ENCODE results near the gene DRP2. TPM values are rescaled to one million over a fixed set of nuclear protein-coding genes. Genes with fewer than 3 reads are reported as not detected.
"Not testable (repeated sequence)": the region's sequence is repeated elsewhere in the genome, so short reads cannot be mapped to it uniquely, and the experiment has no call there.

Gene DRP2
- total RNA-seq (2014; rRNA removed; shearing (Covaris generic)): 0.10 and 0.12 TPM in 2 replicates

- peak; percentile 28 for DNase-seq (ENCODE audit: low read depth)
These were observed at the start of gene DRP2 for GRCh38 chrX:101219116-101219863. TSS of gene DRP2 (plus strand) at chrX:101219786. CDS start at chrX:101231648, 11,862 bp downstream.

GRCh38 chrX:101171883-101172400, 47.6 kb upstream of the DRP2 start:
- no peak for DNase-seq (ENCODE audit: low read depth)

DNA sequence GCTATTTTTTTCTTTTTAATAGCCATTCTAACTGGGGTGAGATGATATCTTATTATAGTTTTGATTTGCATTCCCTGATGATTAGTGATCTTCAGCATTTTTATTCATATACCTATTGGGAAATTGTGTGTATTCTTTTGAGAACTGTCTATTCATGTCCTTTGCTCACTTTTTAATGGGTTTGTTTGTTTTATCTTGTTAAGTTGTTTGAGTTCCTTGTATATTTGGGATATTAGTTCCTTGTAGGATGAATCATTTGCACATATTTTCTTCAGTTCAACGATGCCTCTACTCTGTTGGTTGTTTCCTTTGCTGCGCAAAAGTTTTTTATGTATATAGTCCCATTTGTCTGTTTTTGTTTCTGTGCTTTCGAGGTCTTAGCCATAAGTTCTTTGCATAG, 43.1 kb upstream of the DRP2 start:
- no peak for DNase-seq (ENCODE audit: low read depth)

GRCh38 chrX:101184876-101185275, 34.7 kb upstream of the DRP2 start:
- DNase-seq (ENCODE audit: low read depth): peak; percentile 62

GRCh38 chrX:101187961-101188360, 31.6 kb upstream of the DRP2 start:
- not testable (repeated sequence) for DNase-seq (ENCODE audit: low read depth)

DNA sequence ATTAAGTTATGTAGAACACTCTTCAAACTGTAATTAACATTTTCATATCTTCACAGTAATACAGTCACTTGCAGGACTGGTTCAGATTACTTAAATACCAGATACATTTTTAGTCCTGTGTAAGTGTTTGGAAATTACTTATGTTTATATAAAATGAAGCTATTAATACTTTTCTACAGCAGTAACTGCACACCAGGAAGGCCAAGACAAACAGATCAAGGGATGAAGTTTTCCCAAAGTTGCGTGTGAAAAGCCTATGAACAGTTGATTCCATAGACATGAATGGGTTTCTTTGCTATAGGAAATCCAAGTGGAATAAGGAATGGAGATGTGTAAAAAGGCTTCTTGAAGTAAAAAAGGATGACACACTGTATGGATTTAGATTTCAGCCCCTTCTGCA, 28.9 kb upstream of the DRP2 start:
- DNase-seq (ENCODE audit: low read depth): no peak

DNA sequence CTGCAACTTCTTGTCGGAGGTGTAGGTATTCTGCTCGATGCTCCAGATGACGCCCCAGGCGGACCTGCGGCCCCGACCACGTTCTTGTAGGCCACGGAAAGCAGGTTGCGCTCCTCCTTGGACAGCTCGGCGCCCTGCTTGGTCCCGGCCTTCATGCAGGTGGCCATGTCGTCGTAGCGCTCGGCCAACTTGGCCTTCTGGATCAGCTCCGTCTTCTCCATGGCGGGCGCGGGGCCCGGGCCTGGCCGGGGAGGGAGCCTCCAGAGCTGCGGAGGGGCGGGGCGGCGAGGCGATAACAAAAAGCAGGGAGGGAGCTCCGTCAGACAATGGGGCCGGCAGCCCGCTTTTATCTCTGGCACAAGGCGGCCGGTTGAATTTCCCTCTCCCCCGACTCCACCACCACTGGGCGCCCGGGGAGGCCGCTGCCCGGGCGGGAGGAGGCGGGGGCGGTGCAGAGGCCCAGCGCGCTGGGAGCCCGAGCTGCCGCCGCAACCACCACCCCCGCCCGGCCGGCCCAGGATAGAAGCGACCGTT, 28.3 kb upstream of the DRP2 start:
- DNase-seq (ENCODE audit: low read depth): no peak

DNA sequence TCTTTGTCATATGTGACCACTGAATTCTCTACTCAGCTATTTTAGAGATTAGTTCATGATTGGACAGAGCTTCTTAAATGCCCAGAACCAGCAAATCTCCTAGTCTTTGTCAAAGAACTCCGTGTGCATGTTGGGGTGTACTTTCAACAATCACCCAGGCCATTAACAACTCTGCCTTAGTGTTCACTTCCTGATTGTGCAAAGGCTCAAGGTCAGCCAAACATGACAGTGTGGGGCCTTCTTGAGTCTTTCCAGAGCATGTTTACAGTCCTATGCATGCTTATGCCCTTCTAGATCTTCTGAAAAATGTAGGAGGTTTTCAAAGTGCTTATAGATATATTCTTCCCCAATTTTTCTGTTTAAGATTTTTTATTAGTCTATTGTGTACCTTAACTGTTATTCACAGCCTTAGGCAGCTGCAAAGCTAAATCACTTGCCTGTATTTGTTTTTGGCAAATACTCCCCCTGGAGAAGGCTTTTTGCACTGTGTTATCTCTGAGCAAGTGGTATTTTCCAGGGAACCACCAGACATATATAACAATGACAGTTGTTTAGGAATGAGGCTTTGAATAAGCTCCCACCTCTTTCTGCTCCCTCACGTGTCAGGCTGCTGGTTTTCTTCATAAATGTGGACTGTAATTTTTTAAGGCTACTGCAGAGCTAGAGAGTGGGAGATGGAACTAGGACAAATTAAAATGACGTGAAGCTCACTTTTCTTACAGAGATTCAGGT, 24.0 kb upstream of the DRP2 start:
- DNase-seq (ENCODE audit: low read depth): no peak

GRCh38 chrX:101203761-101204351, 15.7 kb upstream of the DRP2 start:
- DNase-seq (ENCODE audit: low read depth): no peak

DNA sequence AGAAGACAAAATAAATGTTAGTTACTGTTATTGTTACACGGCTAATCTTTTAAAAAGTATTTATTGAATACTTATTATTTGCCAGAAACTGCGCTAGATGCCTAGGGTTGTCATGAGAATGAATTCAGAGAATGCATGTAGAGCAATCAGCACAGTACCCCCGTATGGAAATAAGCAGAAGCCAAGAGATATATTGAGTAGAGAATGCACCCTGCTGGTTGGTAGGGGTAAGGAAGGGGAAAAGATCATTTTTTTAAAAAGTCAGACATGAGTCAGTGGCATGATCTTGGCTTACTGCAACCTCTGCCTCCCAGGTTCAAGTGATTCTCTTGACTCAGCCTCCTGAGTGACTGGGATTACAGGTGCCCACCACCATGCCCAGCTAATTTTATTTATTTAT, 13.1 kb upstream of the DRP2 start:
- DNase-seq (ENCODE audit: low read depth): peak; percentile 34

- no peak for DNase-seq (ENCODE audit: low read depth)
These were observed 11.3 kb upstream of the DRP2 start for GRCh38 chrX:101208152-101208905.

GRCh38 chrX:101210630-101211029, 9.0 kb upstream of the DRP2 start:
- DNase-seq (ENCODE audit: low read depth): no peak

DNA sequence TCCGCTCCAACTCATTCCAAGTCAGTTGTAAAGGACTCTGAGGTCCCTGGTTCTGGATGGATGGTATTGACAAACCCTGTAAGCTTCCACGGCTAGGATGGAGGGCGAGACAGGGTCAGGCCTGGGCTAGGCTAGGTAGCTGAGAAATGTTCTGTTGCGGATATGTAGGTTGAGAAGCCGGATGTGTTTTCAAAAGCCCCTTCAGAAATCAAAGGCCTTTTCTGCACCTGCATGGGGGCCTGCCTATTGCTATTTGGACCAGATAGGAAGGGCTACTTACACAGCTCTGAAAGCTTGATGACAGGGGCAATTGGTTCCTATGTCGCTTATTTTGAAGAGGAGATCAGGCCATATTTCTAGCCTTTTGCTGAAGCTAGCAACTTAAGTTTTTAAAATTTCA, 1.9 kb upstream of the DRP2 start:
- no peak for DNase-seq (ENCODE audit: low read depth)

- DNase-seq (ENCODE audit: low read depth): peak; percentile 10
These were observed 319 bp downstream of the DRP2 start for GRCh38 chrX:101219864-101220346.

DNA sequence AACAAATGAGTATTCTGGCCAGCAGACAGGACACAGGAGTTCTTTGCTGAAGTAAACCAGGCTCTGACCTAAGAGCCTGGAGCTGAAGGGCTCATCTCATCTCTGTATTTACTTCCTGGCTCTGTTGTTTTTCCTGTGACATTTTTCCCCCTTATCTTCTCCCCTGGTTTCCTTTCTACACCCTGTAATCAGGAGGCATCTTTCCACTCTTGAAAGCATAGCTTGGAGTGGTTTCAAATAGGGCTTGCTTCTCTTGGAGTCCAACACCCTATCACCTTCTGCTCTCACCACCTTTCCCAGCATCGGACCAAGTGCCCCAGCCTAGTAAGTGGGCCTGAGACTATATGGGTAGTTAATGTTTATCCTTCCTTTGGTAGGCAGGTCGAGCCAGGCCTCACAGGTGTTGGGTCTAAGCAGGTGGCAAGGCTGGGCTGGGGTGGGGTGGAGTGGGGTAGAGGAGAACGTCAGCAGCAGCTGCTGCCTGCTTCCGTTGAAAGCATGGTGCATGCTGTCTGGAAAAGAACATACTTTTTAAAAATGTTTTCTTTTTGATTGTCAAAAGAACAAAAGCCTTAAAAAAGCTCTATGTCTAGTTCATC, 1.2 kb downstream of the DRP2 start:
- no peak for DNase-seq (ENCODE audit: low read depth)

DNA sequence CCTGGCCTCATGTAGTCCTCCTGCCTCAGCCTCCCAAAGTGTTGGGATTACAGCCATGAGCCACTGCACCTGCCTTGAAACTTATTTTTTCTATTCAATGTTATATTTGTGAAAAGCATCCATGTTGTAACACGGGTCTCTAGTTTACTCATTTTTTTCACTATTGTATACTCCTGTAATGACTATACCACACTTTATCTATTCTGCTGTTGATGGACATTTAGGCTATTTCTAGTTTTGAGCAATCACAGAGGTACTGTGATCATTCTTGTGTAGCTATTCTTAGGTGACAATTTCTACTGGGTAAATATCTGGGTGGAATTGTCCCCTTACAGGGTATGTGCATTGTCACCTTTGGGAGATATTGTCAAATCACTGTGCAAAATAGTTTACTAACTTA, 3.6 kb downstream of the DRP2 start:
- no peak for DNase-seq (ENCODE audit: low read depth)

GRCh38 chrX:101229170-101229569, 9.6 kb downstream of the DRP2 start:
- DNase-seq (ENCODE audit: low read depth): peak; percentile 47

DNA sequence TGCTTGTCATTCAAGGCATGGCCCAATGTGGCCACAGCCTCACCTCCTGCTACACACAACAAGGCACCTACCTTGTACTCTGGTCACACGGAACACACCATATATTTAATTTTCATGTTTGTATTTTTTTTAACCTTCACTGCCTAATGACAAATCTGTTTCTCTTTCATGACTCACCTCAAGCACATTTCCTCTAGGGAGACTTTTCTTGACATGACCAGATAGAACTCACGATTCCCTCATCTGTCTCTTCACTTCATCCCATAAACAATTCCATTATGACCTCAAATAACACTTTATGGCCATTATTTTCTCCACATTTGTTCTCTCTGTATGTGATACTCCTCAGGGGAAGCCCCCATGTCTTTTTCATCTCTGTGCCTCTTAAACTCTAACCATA, 11.1 kb downstream of the DRP2 start:
- peak; percentile 7 for DNase-seq (ENCODE audit: low read depth)

DNA sequence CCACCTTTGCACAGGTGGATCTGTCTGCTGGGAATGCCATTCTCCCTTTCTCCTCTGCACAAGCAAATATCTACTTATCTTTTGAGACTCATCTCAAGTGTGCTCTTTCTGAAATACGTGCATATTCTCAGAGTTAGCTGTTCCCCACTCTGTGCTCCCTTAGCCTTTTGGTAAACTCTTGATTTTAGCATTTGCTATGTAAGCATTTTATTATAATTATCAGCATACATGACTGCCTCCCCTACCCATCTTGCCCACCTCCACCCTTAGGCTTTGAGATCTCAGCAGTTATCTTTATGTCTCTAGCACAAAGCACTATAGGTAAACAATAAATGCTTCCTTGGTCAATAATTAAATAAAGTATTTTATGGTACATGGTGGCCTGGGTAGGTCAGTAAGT, 11.5 kb downstream of the DRP2 start:
- DNase-seq (ENCODE audit: low read depth): no peak

DNA sequence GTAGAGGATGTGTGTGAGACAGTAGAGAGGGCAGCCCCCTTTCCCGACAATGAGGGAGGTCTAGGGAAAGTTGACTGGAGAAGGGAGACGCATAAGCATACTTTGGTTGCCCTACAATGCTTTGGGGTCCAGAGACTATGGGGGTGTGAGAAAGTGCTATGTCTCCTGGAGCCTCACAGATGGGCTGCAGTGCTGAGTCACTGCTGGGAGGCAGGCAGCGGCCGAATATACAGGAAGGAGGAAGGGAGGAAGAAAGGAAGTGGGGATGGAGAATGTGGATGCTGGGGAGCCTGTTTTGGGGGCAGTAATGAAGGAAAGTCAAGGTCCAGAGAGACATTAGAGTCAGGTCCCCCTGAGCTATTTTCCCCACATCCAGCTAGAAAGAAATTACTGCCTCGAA, 12.7 kb downstream of the DRP2 start:
- DNase-seq (ENCODE audit: low read depth): no peak

DNA sequence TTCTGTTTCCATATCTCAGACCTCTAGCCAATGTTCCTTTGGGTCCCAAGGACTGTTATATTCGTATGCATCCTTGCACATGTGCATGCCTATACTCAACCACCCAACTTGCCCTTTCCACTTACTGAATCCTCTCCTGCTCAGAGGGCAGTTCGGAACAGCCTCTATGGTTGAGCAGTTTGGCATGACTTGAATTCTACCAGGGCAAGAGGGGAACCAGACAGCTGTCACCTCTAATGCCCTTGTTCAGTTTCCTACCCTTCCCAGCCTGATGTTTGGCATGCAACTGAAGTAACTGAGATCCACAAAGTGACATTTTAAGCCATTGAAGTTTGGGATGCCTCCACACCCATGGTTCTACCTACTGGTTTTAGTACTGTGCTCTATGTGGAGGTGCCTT, 17.5 kb downstream of the DRP2 start:
- DNase-seq (ENCODE audit: low read depth): no peak
